NCI-H1930 (cell line): ENCODE measurements around the gene SEC22B.
"Not testable (repeated sequence)": the region's sequence is repeated elsewhere in the genome, so short reads cannot be mapped to it uniquely, and the experiment has no call there.

Experiments
- DNase-seq, 2 experiments: peaks; one replicate each; lab custom pipeline; 2025; lab: John Stamatoyannopoulos, UW

Gene SEC22B

DNA sequence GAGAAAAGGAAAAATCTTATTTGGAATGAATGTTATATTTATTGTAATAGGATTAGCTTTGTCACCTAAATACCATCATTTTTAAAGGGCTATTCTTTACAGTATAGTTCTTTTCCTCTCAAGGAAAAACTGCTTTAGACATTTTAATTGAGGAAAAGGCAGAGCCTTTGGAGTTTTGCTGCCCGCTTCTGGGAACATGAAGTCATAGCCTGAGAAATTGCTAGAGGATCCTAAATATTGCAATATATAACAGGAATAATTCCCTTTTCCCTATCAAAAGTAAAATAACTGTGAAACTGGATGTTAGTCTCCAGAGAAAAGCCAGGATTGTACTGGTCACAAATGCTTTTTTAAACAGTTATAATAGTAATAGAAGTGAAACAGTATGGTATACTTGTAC lies 30.5 kb downstream of the SEC22B start:
- DNase-seq = not testable (repeated sequence)

DNA sequence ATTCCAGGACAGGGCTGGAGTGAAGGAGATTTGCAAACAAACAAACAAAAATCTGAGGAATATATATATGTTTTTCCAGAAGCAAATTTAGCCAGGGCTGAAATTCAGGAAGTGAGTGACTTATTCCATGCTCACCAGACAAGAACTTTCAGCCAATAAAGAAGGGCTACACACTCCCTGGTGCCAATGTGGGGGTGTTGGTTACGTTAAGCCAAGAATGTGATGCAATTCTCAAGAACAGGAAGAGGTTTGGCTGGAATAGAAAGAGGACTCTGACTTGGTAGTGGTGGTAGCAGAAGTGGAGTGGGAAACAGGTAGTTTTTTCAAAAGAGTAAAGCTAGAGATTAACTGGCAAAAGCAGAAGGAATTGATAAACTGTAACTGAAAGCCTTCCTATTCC lies 31.7 kb downstream of the SEC22B start:
- DNase-seq = not testable (repeated sequence)

DNA sequence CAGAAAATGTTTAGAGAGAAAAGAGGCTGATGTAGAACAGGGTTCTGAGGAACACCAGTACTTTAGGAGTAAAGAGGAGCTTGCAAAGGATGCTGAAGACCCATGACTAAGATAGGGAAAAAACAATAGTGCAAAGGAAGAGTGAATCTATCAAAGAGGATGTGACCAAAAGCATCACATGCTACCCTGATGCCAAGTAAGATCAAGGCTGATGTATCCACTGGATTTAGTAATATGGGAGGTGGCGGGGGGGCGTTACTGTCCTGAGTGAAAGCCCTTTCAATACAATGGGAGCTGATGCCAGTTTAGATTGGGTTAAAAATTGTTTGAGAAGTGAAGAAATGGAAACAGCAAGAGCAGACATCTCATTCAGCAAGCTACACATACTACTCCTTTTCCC lies 32.2 kb downstream of the SEC22B start:
- not testable (repeated sequence) for DNase-seq

DNA sequence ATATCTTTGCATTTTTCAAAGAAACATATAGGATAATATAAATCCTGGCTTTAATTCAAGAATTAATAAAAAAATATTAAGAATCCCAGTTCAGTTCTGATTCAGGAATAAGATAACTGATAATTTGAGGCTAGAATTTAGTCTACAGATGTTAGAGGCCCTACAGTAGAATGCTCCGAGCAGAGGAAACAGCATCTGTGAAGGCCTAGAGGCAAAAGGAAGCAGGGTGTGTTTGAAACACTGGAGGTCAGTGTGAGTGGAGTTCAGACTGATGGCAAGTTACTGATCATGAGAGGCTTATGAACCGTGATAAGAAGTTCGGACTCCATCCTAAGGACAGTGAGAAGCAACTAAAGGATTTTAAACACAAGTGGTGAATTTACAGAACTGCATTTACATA lies 33.0 kb downstream of the SEC22B start:
- not testable (repeated sequence) for DNase-seq

DNA sequence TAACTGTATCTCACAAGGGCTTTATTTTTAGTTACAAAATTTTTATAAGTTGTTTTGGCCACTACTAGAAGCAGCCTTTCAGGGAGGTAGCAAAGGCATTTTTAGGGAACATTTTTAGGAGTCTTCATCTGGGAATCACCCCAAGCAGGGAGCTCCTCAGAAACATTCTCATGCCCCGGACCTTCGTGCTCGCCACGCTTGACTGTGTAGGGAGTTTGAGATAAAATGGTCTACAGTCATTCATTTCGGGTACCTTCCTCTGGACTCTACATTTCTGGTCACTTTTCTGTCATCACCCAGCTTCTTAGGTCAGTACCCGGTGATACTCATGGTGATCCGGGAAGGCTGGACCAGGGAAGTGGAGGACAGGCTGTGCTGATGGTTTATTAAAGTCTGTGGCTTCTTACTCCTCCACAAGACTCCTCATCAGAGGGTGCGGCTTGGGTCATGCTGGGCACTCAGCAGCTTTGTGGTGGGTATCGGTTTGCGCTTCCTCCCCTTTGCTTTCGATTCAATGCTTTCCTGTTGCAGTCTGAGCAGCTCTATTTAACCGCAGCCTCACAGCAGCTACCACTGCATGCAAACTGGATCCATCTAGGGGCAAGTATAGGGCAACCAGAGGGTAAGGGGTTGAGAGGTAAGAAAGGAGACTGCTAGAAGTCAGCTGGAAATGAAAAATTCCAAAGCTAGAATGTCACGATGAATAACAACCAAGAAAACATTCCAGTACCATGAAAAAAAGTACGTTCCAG lies 33.6 kb downstream of the SEC22B start:
- not testable (repeated sequence) for DNase-seq

DNA sequence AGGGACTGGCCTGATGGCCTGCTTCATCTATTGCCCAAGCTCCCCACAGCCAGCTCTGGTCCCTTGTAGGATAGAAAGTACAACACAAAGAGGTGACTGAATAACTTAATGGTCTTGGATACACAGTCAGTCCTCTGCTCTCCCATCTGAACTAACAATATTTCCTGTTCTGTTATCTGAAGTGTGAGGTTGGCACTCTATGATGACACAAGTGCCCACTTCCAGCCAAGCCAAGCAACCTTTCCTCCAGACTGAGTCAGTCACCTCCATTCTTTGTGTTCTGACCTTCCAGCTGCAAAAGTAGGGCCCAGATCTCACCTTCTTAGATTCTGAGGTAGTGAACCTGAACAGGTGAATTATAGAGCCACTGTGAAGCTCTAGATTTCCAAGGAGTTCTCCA lies 34.5 kb downstream of the SEC22B start:
- not testable (repeated sequence) for DNase-seq

DNA sequence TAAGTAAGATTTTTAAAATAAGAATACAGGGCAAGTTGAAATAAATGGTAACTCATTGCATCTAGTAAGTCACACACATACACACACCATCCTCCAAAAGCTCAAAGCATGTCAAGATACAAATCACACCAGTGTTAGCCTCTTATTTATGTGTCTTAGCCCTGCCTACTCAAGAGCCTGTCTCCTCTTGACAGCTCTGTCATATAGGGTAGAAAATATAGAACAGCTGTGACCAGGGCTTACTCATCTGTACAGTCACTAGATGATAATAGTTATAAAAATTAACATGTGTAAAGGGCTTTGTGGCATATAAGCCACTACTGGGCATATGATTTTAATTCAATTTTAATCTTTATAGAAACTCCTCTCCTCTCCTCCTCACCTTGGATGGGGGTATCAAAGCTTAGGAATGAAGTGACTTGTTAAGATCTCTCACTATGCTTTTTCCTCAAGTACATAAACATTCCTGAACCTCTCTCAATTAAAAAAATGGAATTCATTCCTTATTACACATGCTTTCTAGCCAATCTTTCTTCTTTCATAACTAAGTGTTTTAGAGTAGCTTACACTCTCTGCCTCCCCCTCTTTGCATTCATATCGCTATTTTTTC lies 35.6 kb downstream of the SEC22B start:
- DNase-seq = not testable (repeated sequence)

DNA sequence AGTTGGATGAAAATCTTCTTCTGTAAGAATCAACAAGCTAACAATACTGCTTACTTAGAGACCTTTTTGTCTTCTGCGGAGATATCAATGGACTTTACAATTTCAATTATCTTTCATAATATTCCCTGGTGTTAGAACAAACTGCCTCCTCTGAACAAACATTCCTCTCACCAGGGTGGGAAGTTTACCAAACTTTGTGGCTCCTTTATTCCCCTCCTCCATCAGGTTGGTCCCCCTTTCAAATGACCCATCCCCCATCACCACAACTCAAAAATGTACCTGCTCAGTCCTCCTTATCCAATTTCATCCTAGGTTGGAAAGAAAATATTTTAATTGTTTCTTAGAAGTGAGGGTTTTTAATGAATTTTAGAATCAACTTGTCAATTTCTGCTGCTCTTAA lies 40.2 kb downstream of the SEC22B start:
- not testable (repeated sequence) for DNase-seq

DNA sequence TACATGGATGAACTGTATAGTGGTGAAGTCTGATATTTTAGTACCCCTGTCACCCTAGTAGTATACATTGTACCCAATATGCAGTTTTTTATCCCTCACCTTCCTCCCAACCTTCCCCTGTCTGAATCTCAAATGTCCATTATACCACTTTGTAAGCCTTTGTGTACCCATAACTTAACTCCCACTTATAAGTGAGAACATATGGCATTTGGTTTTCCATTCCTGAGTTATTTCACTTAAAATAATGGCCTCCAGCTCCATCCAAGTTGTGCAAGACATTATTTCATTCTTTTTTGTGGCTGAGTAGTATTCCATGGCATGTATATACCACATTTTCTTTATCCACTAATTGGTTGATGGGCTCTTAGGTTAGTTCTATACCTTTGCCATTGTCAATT lies 42.4 kb downstream of the SEC22B start:
- DNase-seq = not testable (repeated sequence)

DNA sequence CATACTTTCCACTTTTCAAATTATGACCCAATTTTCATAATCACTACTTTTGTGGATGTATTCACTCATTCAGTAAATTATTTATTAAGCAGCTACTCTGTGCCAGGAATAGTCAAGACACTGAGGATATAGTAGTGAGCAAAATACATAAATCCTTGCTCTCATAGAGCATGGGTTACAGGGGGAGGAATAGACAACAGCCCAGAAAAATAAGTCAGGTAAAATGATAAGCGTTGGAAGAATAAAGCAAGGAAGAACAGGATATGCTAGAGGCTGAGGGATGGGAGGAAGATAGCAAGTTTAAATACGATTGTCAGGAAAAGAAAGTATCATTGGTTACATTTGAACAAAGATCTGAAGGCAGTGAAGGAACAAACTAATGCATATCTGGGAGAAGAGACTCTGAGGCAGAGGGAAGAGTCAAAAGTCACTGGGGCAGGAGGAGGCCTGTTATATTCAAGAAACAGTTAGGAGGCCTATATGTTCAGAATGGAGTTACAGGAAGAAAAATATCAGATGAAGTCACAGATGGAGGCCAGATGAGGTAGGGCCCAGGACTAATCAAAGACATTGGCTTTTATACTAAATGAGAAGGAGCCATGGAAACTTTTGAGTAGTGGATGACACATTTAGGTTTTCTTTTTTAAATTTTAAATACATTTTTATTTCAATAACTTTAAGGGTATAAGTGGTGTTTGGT lies 42.9 kb downstream of the SEC22B start:
- no peak for DNase-seq

DNA sequence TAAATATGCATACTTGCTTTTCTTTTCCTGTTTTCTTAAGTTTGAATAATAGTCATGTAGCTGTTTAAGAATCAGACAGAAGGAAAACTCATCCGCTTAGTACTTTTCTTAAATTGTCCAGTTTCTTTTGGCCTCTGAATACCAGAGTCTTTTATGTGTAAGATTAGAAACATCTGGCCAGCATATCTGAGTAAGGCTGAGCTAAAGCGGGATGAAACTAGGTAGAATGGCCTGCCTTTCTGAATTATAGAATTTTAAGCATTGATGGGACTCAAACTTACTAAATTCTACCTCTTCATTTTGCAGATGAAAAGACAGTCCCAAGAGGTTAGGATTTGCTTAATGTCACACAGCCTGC lies 43.9 kb downstream of the SEC22B start:
- not testable (repeated sequence) for DNase-seq

DNA sequence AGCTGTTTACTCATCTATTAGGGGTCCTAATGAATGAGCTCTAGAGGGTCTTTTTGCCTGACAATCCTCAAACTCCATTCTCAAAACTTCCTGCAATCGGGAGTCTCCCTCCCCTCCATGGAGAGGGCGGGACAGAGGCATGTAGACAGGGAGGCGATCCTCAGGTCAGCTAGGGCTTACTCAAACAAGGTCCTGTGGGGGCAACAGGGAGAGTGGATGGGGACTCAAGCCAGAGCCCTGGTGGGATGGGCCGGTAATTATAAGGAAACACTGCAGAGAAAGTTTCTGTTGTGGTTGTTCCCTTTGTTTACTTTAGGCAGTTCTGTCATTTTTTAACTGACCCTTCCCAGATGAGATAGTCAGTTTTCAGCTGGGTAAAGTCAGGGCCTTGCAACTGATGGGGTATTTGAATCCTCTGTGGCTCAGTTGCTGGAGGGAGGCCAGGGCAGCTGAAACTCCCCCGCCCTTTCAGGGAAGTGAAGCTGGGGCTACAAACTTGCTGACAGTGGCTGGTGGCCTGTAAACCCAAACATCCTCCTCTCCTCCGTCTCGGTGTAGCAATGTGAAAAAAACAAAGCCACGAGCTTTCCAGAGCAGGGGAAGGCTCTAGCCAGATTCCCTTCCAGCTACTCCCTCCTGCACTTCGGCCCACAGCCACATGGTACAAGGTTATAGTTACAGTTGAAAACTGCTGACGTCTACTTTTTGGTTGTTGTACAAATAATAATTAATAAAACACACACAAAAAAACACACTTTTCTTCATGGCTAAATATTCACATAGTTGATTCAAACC lies 44.5 kb downstream of the SEC22B start:
- not testable (repeated sequence) for DNase-seq

DNA sequence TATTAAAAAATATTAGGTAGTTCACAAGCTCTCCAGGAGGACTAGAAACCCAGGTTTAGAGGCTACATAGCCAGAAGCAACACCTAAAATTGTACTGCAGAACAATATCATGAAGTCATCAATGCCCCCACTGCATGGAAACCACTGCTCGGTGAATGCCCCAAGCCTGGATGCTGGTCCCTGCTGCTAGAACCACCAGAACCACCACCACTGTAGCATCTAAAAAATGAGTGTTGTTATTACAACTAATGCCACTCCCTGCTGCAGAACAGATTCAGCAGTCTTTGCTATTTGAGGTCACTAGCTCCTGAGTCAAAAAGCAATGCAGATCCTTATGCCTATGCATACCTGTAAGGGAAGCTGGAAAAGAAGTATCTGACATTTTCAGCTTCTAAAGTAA lies 48.4 kb downstream of the SEC22B start:
- not testable (repeated sequence) for DNase-seq

DNA sequence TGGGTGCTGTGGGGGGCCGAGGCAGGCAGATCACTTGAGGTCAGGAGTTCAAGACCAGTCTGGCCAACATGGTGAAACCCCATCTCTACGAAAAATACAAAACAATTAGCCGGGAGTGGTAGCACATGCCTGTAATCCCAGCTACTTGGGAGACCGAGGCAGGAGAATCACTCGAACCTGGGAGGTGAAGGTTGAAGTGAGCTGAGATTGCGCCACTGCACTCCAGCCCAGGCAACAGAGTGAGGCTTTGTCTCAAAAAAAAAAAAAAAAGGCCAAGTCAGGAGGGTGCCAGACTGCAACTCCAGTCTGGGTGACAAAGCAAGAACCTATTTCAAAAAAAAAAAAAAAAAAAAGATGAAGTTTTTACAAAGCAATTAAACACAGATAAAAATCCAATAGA lies 50.1 kb downstream of the SEC22B start:
- not testable (repeated sequence) for DNase-seq

DNA sequence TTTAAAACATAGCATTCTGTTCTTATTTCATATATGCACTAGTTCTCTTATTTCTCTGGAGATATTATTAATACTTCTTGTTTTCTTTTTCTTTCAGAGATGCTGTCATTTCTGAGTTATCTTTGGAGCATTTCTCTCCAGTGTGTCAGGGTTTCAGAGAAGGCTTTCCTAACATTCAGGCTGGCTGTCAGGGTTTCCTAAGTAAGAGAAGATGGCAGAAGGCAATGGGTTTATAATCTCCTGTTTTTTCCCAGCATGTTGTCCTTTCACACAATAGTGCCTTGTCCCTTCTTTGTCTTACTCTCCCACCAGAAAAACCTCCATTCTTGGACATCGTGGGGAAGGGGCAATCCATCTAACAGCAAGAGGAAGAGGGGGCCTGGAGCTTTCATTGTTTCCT lies 51.7 kb downstream of the SEC22B start:
- not testable (repeated sequence) for DNase-seq

DNA sequence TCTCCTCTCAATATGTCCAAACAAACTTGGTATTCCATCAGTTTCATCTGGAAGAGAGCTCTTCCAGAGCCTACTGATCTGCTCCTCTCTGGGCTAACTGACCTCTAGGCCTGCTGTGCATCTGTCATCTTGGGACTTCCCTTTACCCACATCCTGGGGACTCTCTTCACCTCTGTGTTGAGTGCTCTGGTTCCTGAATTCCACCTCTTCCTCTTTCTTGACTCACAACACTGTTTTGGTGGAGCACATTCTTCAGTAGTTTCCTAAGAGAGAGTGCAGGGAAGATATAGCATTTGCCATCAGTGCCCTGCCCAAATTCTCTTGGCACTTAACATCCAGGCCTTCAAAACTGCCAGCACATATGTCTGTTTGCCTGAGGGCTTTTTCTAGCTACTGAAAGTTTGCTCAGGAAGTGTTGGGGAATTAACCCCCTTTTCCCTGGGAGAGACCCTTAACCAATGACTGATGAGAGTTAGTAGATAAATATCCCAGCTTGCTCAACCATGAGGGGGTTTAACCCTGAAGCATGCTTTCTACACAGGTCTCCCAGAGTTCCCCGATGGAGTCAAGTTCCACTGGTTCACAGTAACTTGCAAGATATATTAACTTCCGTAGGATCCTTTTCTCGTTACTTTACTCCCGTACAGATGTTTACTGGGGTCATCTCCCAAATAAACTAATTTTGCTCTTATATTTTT lies 52.4 kb downstream of the SEC22B start:
- not testable (repeated sequence) for DNase-seq

DNA sequence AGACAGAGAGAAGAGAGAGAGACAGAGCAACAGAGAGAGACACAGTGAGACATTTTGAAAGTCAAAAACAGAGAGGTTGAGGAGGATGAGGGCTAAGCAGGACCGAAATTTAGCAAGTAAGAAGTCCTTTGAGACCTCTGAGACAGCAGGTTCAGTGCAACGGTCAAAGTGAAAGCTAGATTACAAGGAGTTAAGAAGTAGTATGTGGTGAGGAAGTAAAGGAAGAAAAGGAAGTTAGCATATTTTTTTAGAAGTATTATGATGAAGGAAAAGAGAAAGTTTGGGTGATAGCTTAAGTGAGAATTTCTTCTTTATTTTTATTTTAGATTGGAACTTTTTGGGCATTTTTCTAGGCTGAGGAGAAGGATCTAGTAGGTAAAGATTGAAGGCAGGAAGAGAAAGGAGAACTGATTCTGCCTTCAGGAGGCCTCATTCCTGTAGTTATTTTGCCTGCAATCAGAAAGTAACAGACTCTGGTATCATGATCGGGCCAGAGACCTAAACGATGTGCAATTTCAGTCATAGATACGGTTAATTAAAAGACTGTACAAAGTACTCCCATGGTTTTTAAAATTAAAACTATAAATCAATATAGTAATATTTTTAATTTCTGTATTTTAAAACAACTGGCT lies 53.9 kb downstream of the SEC22B start:
- not testable (repeated sequence) for DNase-seq

DNA sequence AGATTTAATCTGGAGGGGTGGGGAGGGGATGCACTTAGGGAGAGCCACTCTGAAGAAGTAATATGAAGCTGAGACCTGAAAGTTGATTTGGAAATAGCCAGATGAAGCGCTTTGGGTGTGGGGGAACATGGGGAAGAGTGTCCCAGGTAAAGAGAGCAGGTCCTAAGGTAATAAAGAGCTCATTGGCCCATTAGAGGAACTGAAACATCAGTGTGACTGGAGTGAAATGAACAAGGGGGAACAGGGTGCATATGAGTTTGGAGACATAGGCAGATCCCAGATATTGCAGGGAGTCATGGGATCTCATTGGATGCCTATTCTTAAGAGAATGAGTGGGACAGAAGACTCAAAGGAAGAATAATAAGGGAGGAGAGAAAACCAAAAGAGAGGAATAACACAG lies 54.5 kb downstream of the SEC22B start:
- DNase-seq = not testable (repeated sequence)

DNA sequence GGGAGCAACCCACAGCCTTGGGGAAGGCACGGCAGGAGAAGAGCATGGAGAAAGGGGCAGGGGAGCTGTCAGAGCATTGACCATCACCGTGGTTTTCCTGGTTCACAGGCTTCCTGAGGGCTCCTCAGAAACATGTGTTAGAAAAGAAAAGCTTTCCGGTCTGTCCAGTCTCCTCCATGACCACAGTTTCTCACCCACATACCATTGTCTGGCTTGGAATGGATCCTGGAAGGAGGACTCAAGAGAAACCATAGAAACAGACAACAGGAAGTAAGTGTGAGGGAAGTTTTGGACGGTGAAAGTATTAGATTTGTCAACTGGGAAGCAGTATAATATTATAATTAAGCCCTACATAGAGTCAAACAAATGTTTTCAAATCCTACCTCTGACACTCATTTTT lies 55.8 kb downstream of the SEC22B start:
- not testable (repeated sequence) for DNase-seq

DNA sequence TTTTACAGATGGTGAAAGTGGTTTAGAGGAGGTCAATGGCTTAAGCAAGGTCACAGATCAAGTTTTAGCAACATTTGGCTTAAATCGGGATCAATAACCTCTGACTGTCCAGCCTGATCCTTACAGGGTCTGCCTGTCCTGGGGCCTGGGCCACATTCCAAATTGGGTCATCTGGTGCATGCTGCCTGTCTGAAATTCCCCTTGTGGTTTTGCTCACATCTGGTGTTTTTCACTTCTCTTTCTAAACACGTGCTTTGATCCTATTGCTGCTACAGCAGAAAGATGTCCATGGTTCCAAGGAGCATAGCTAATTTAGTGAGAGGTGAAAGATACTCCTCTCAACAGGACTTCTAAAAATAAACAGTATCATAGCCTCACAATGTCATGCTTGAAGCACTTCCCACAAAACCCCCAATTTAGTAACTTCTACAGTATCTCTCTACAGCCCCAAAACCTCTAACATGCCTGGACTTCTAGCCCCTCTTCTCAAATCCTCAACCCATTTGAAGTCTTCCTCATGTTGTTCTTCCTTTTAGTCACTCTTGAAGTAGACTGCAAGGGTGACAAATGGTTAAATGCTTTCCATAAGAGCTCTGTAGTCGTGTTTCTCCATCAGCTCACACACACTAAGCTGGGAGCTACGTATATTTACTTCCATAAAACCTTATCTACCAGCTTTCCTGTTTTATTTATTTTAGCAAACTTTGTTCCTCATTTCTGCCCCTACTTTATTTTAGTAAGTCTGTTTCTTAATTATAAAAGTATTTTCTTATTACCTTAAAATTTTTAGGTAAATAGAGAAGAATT lies 58.7 kb downstream of the SEC22B start:
- not testable (repeated sequence) for DNase-seq
